Left ventricle myocardium inferior (tissue), 1 donor: ENCODE results near the gene TTLL11. TPM values are rescaled to one million over a fixed set of nuclear protein-coding genes. Genes with fewer than 3 reads are reported as not detected.

Source experiments
- DNase-seq: peaks from one replicate; pipeline ENCODE4 v3.0.0-alpha.2; 2020
- H3K27ac ChIP-seq: fragments of 200-600 bp; replicated peaks from 2 replicates; pipeline ENCODE4 v1.8.0; 2021
- H3K27me3 ChIP-seq: fragments of 200-600 bp; 2 replicates; pipeline ENCODE4 v1.8.0; 2021; ENCODE audit warnings: low read depth
- H3K36me3 ChIP-seq: fragments of 200-600 bp; 2 replicates; pipeline ENCODE4 v1.8.0; 2021
- H3K4me1 ChIP-seq: fragments of 200-600 bp; 2 replicates; pipeline ENCODE4 v1.8.0; 2021
- H3K4me3 ChIP-seq: fragments of 200-600 bp; 2 replicates; pipeline ENCODE4 v1.8.0; 2021; ENCODE audit warnings: mild to moderate bottlenecking, moderate library complexity
- H3K9me3 ChIP-seq: fragments of 200-600 bp; replicated peaks from 2 replicates; pipeline ENCODE4 v1.8.0; 2021
- CTCF ChIP-seq: fragments of 200-600 bp; IDR thresholded peaks from 2 replicates; pipeline ENCODE4 v1.8.0; 2021; ENCODE audit warnings: antibody characterized with exemption, mild to moderate bottlenecking, borderline replicate concordance
- intact Hi-C: fragments of 100-400 bp; cut with micrococcal nuclease; formaldehyde crosslinking; loops from one replicate; pipeline ENCODE4 v1.11.0; 2022
- total RNA-seq: library from RNA; stranded (reverse); fragmentation: NEBNext Ultra II Directional; extraction: Animal tissue kit (Norgen Biotek cat#: 25700); gene quantifications from one replicate; pipeline ENCODE4 v1.2.1, GENCODE V29; 2021
- donor health status: DM: no; HTN: yes; CAD: no; lungs with severe emphysema.

TTLL11 gene
- total RNA-seq, 1 donor from 2014 or later, result 7.3 TPM

- Histone ChIP-seq H3K27me3 (no peaks in the 10 kb centered on the region), H3K9me3 (no peaks in the 10 kb centered on the region), H3K4me3 (no peak overlapping the region), H3K4me1 (peaks cover 16% of the 10 kb centered on the region), H3K36me3 (no peaks in the 10 kb centered on the region), H3K27ac (no peak overlapping the region)
- no peak for DNase-seq
- no peak for TF ChIP-seq CTCF
- intact Hi-C loops, result no loop called here
These were observed 199.3 kb downstream of the TTLL11 start for GRCh38 chr9:121893786-121894185.

DNA sequence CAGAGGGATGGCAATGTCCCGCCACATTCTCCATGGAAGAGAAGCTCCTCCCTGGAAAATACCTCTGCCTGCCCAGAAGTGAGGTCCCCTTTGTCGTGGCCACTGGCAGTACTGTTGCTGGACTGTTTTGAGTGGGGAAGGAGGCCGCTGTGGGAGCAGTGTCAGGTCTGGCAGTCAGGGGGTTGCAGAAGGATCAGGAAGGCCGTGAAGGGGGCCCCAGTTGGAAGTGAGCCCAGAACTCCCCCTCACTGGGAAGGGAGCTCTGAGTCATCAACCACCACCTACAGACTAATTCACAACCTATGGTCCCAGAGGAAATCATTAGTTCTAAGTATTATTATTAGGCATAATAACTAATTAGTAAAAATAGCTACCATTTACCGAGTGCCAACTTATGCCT, 200.4 kb downstream of the TTLL11 start:
- no peak overlapping the region for H3K27ac ChIP-seq
- no peaks in the 10 kb centered on the region for H3K27me3 ChIP-seq
- intact Hi-C loops, result no loop called here
- peaks cover 10% of the 10 kb centered on the region for H3K4me1 ChIP-seq
- no peak for TF ChIP-seq CTCF
- H3K4me3 ChIP-seq, result no peak overlapping the region
- DNase-seq, result no peak
- H3K36me3 ChIP-seq, result no peaks in the 10 kb centered on the region
- H3K9me3 ChIP-seq, result no peaks in the 10 kb centered on the region

DNA sequence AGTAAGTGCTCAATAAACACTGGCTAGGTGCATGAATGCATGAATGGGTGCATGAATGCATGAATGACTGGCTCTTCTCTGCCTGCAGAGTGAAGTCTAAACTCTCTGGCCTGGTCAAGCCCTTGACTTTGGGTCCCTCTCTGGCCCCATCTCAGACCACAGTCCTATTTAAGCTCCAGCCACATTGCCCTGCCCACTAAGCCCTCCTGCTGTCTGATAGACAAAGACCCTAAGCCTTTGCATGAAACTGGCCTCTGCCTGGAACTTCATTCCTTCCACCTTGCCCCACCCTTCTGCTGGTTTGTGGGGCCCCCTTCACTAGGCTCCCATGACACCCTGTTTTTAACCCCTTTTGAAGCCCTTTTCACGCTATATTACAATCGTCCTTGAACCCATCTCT, 202.4 kb downstream of the TTLL11 start:
- Histone ChIP-seq H3K27ac (no peak overlapping the region), H3K36me3 (no peaks in the 10 kb centered on the region), H3K9me3 (no peaks in the 10 kb centered on the region), H3K27me3 (no peaks in the 10 kb centered on the region), H3K4me1 (peaks cover 12% of the 10 kb centered on the region), H3K4me3 (no peak overlapping the region)
- no peak for DNase-seq
- TF ChIP-seq CTCF, result no peak
- intact Hi-C loops, result no loop called here

- no peak for TF ChIP-seq CTCF
- Histone ChIP-seq H3K4me3 (no peak overlapping the region), H3K27me3 (no peaks in the 10 kb centered on the region), H3K27ac (no peak overlapping the region), H3K36me3 (no peaks in the 10 kb centered on the region), H3K9me3 (no peaks in the 10 kb centered on the region), H3K4me1 (peaks cover 12% of the 10 kb centered on the region)
- intact Hi-C loops, result no loop called here
- DNase-seq, result no peak
These were observed 203.0 kb downstream of the TTLL11 start for GRCh38 chr9:121889990-121890563.

GRCh38 chr9:121888438-121888775, 204.7 kb downstream of the TTLL11 start:
- intact Hi-C loops, result no loop called here
- no peak for DNase-seq
- no peak for TF ChIP-seq CTCF
- no peak overlapping the region for H3K4me3 ChIP-seq
- H3K27ac ChIP-seq, result no peak overlapping the region
- H3K4me1 ChIP-seq, result peaks cover 12% of the 10 kb centered on the region
- no peaks in the 10 kb centered on the region for H3K27me3 ChIP-seq
- no peaks in the 10 kb centered on the region for H3K36me3 ChIP-seq
- no peaks in the 10 kb centered on the region for H3K9me3 ChIP-seq
